Measurements from ENCODE around the gene IFNL1. TPM values are rescaled to one million over a fixed set of nuclear protein-coding genes. Genes with fewer than 3 reads are reported as not detected.

Gene IFNL1
- polyA plus RNA-seq, 1 donor from 2014 or later: not detected

DNA sequence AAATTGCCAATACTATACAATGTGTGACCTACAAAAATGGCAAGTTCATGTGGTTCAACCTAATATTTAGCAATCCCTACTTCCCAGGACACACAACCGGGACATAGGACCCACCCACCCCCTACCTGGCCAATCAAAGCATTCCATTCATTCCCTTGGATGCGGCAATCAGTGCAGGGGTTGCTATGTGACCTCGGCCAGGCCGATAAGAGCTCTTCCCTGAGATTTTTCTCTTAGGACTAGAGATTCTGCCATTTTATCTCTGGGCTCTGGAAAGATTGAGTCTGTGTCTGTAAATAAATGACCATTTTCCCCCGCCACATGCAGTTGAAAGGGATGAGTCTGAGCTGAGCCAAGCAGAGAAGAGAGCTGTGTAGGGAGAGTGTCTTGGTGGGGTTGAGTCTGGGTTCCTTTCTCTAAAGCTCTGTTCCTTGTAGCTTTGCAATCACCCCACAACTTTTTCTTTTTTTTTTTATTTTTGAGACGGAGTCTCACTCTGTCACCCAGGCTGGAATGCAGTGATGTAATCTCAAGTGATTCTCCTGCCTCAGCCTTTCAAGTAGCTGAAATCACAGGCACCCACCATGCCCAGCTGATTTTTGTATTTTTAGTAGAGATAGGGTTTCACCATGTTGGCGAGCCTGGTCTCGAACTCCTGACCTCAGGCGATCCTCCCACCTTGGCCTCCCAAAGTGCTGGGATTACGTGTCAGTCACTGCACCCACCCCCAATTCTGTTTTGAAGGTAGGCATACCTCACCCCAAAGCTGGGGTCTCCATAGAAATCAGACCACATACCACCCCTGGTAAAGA, 7.4 kb downstream of the IFNL1 start:
- no peaks in the 10 kb centered on the region for H3K36me3 ChIP-seq (ENCODE audit: insufficient read depth, low read length)
- no peaks in the 10 kb centered on the region for H4K20me1 ChIP-seq (ENCODE audit: insufficient read depth)
- H3K9me2 ChIP-seq (ENCODE audit: insufficient read depth, low read length): no peaks in the 10 kb centered on the region
- no peak overlapping the region for H3K9ac ChIP-seq (ENCODE audit: low read length)
- no peaks in the 10 kb centered on the region for H3F3A ChIP-seq (ENCODE audit: insufficient read depth, low read length, poor library complexity, severe bottlenecking)
- H3K9me3 ChIP-seq (ENCODE audit: low read length): no peaks in the 10 kb centered on the region
- H2AFZ ChIP-seq (ENCODE audit: low read depth, low read length): no peak overlapping the region
- peaks cover 32% of the 10 kb centered on the region for H3K27me3 ChIP-seq (ENCODE audit: insufficient read depth, low read depth, low read length)
- TF ChIP-seq TAF1 (IDR thresholded peaks at IDR 0.05; ENCODE audit: low read depth) (no peak), RAD21 (conservative IDR thresholded peaks at IDR 0.05) (no peak), SMC3 (conservative IDR thresholded peaks at IDR 0.05; ENCODE audit: poor library complexity) (no peak), EP300 (conservative IDR thresholded peaks at IDR 0.05; ENCODE audit: poor library complexity, severe bottlenecking) (no peak), EZH2 (IDR thresholded peaks at IDR 0.05; ENCODE audit: borderline replicate concordance, insufficient read depth, low read length, poor library complexity, severe bottlenecking) (no peak), MXI1 (conservative IDR thresholded peaks at IDR 0.05; ENCODE audit: poor library complexity, severe bottlenecking) (no peak), POLR2AphosphoS5 (IDR thresholded peaks at IDR 0.05) (no peak)
- TF ChIP-seq, protein P1, sequence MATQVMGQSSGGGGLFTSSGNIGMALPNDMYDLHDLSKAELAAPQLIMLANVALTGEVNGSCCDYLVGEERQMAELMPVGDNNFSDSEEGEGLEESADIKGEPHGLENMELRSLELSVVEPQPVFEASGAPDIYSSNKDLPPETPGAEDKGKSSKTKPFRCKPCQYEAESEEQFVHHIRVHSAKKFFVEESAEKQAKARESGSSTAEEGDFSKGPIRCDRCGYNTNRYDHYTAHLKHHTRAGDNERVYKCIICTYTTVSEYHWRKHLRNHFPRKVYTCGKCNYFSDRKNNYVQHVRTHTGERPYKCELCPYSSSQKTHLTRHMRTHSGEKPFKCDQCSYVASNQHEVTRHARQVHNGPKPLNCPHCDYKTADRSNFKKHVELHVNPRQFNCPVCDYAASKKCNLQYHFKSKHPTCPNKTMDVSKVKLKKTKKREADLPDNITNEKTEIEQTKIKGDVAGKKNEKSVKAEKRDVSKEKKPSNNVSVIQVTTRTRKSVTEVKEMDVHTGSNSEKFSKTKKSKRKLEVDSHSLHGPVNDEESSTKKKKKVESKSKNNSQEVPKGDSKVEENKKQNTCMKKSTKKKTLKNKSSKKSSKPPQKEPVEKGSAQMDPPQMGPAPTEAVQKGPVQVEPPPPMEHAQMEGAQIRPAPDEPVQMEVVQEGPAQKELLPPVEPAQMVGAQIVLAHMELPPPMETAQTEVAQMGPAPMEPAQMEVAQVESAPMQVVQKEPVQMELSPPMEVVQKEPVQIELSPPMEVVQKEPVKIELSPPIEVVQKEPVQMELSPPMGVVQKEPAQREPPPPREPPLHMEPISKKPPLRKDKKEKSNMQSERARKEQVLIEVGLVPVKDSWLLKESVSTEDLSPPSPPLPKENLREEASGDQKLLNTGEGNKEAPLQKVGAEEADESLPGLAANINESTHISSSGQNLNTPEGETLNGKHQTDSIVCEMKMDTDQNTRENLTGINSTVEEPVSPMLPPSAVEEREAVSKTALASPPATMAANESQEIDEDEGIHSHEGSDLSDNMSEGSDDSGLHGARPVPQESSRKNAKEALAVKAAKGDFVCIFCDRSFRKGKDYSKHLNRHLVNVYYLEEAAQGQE (IDR thresholded peaks at IDR 0.05; ENCODE audit: borderline replicate concordance): no peak
- TF ChIP-seq, protein P2, sequence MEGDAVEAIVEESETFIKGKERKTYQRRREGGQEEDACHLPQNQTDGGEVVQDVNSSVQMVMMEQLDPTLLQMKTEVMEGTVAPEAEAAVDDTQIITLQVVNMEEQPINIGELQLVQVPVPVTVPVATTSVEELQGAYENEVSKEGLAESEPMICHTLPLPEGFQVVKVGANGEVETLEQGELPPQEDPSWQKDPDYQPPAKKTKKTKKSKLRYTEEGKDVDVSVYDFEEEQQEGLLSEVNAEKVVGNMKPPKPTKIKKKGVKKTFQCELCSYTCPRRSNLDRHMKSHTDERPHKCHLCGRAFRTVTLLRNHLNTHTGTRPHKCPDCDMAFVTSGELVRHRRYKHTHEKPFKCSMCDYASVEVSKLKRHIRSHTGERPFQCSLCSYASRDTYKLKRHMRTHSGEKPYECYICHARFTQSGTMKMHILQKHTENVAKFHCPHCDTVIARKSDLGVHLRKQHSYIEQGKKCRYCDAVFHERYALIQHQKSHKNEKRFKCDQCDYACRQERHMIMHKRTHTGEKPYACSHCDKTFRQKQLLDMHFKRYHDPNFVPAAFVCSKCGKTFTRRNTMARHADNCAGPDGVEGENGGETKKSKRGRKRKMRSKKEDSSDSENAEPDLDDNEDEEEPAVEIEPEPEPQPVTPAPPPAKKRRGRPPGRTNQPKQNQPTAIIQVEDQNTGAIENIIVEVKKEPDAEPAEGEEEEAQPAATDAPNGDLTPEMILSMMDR (IDR thresholded peaks at IDR 0.05; ENCODE audit: poor library complexity, severe bottlenecking): no peak
- H3K27ac ChIP-seq (ENCODE audit: low read length): no peak overlapping the region
- no peaks in the 10 kb centered on the region for H3K79me2 ChIP-seq (replicated peaks; ENCODE audit: insufficient read depth, low read length)
- no peak overlapping the region for H3K4me3 ChIP-seq (ENCODE audit: low read length)
- no peak overlapping the region for H3K4me2 ChIP-seq (ENCODE audit: low read length)

DNA sequence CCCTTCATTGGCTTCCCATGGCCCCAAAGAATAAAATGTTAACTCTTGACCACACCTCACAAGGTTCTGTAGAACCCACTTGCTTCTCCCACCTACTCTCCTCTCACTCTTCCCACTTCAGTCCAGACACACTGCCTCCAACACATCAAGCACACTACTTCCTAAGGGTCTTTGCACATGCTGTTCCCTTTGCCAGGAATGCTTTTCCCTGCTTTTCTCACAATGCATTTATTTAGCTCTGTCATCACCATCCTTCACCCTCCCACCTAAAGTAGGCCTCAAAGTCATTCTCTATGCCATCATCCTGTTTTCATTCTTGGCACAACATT, 7.9 kb downstream of the IFNL1 start:
- Histone ChIP-seq H3K9me3 (ENCODE audit: low read length) (no peaks in the 10 kb centered on the region), H3F3A (ENCODE audit: insufficient read depth, low read length, poor library complexity, severe bottlenecking) (no peaks in the 10 kb centered on the region), H3K27ac (ENCODE audit: low read length) (no peak overlapping the region), H2AFZ (ENCODE audit: low read depth, low read length) (no peak overlapping the region), H3K9ac (ENCODE audit: low read length) (no peak overlapping the region), H3K4me2 (ENCODE audit: low read length) (no peak overlapping the region), H3K36me3 (ENCODE audit: insufficient read depth, low read length) (no peaks in the 10 kb centered on the region), H3K79me2 (replicated peaks; ENCODE audit: insufficient read depth, low read length) (no peaks in the 10 kb centered on the region), H3K9me2 (ENCODE audit: insufficient read depth, low read length) (no peaks in the 10 kb centered on the region), H3K4me3 (ENCODE audit: low read length) (no peak overlapping the region), H3K27me3 (ENCODE audit: insufficient read depth, low read depth, low read length) (peaks cover 37% of the 10 kb centered on the region), H4K20me1 (ENCODE audit: insufficient read depth) (no peaks in the 10 kb centered on the region)
- TF ChIP-seq, protein P1 (IDR thresholded peaks at IDR 0.05; ENCODE audit: borderline replicate concordance): no peak
- TF ChIP-seq MXI1 (conservative IDR thresholded peaks at IDR 0.05; ENCODE audit: poor library complexity, severe bottlenecking) (no peak), EZH2 (IDR thresholded peaks at IDR 0.05; ENCODE audit: borderline replicate concordance, insufficient read depth, low read length, poor library complexity, severe bottlenecking) (no peak), TAF1 (IDR thresholded peaks at IDR 0.05; ENCODE audit: low read depth) (no peak), EP300 (conservative IDR thresholded peaks at IDR 0.05; ENCODE audit: poor library complexity, severe bottlenecking) (no peak), POLR2AphosphoS5 (IDR thresholded peaks at IDR 0.05) (no peak), SMC3 (conservative IDR thresholded peaks at IDR 0.05; ENCODE audit: poor library complexity) (no peak), RAD21 (conservative IDR thresholded peaks at IDR 0.05) (no peak)
- TF ChIP-seq, protein P2 (IDR thresholded peaks at IDR 0.05; ENCODE audit: poor library complexity, severe bottlenecking): no peak
